Nephron progenitor cell (in vitro differentiated cells): ENCODE data around the gene ZNF184.
A peak's percentile ranks its signal among the peaks of the same experiment; 100 is the strongest.

Experiments used
- DNase-seq: peaks from one replicate; pipeline ENCODE4 v3.0.0; 2021
- H3K27ac Mint-ChIP-seq: 2 replicates; pipeline ENCODE4 v1.8.0; 2021; ENCODE audit warnings: mild to moderate bottlenecking, moderate library complexity, mixed read lengths
- H3K27me3 Mint-ChIP-seq: 2 replicates; pipeline ENCODE4 v1.8.0; 2021; ENCODE audit warnings: mild to moderate bottlenecking, low read depth, mixed read lengths; ENCODE audit not compliant: poor library complexity
- H3K36me3 Mint-ChIP-seq: 2 replicates; pipeline ENCODE4 v1.8.0; 2021; ENCODE audit warnings: low read depth, mixed read lengths
- H3K4me1 Mint-ChIP-seq: 2 replicates; pipeline ENCODE4 v1.8.0; 2021; ENCODE audit warnings: mixed read lengths
- H3K4me3 Mint-ChIP-seq: 2 replicates; pipeline ENCODE4 v1.8.0; 2021; ENCODE audit warnings: mild to moderate bottlenecking, moderate library complexity, mixed read lengths
- H3K9me3 Mint-ChIP-seq: 2 replicates; pipeline ENCODE4 v1.8.0; 2021; ENCODE audit warnings: mild to moderate bottlenecking, moderate library complexity, mixed read lengths
- CTCF ChIP-seq: fragments of 200-600 bp; sonication (generic); IDR thresholded peaks from 2 replicates; pipeline ENCODE4 v1.5.0; 2021; ENCODE audit warnings: antibody characterized with exemption

ZNF184 gene

GRCh38 chr6:27501187-27501586 is 28.3 kb upstream of the ZNF184 start:
- TF ChIP-seq CTCF: no peak
- Mint-ChIP-seq H3K9me3 (no peaks in the 10 kb centered on the region), H3K27me3 (peaks cover 54% of the 10 kb centered on the region), H3K4me3 (peak overlapping the region; percentile 94), H3K27ac (no peak overlapping the region), H3K36me3 (no peaks in the 10 kb centered on the region), H3K4me1 (peaks cover 12% of the 10 kb centered on the region)
- no peak for DNase-seq

- DNase-seq: no peak
- Mint-ChIP-seq H3K9me3 (no peaks in the 10 kb centered on the region), H3K36me3 (no peaks in the 10 kb centered on the region), H3K27me3 (peaks cover 58% of the 10 kb centered on the region), H3K27ac (no peak overlapping the region), H3K4me3 (peak overlapping the region; percentile 56), H3K4me1 (peaks cover 13% of the 10 kb centered on the region)
- no peak for TF ChIP-seq CTCF
Measured at GRCh38 chr6:27500177-27500576, 27.3 kb upstream of the ZNF184 start.

GRCh38 chr6:27495386-27496135 is 22.7 kb upstream of the ZNF184 start:
- Mint-ChIP-seq H3K36me3 (no peaks in the 10 kb centered on the region), H3K4me3 (peak overlapping the region; percentile 84), H3K27ac (no peak overlapping the region), H3K4me1 (peaks cover 15% of the 10 kb centered on the region), H3K9me3 (no peaks in the 10 kb centered on the region), H3K27me3 (peaks cover 70% of the 10 kb centered on the region)
- peak; percentile 73 for DNase-seq
- no peak for TF ChIP-seq CTCF

GRCh38 chr6:27494987-27495385 is 22.1 kb upstream of the ZNF184 start:
- Mint-ChIP-seq H3K27ac (no peak overlapping the region), H3K4me1 (peaks cover 15% of the 10 kb centered on the region), H3K9me3 (no peaks in the 10 kb centered on the region), H3K4me3 (peak overlapping the region; percentile 84), H3K27me3 (peaks cover 64% of the 10 kb centered on the region), H3K36me3 (no peaks in the 10 kb centered on the region)
- DNase-seq: no peak
- no peak for TF ChIP-seq CTCF

- H3K27ac Mint-ChIP-seq: no peak overlapping the region
- no peak for TF ChIP-seq CTCF
- peak overlapping the region; percentile 46 for H3K4me3 Mint-ChIP-seq
- DNase-seq: no peak
- H3K9me3 Mint-ChIP-seq: no peaks in the 10 kb centered on the region
- H3K36me3 Mint-ChIP-seq: no peaks in the 10 kb centered on the region
- H3K4me1 Mint-ChIP-seq: peaks cover 15% of the 10 kb centered on the region
- peaks cover 56% of the 10 kb centered on the region for H3K27me3 Mint-ChIP-seq
Measured at GRCh38 chr6:27494103-27494502, 21.2 kb upstream of the ZNF184 start.

GRCh38 chr6:27492631-27493190 is 19.8 kb upstream of the ZNF184 start:
- H3K4me3 Mint-ChIP-seq: no peak overlapping the region
- no peak for TF ChIP-seq CTCF
- H3K4me1 Mint-ChIP-seq: peaks cover 15% of the 10 kb centered on the region
- DNase-seq: no peak
- H3K9me3 Mint-ChIP-seq: peaks cover under 1% of the 10 kb centered on the region
- peaks cover 48% of the 10 kb centered on the region for H3K27me3 Mint-ChIP-seq
- no peak overlapping the region for H3K27ac Mint-ChIP-seq
- H3K36me3 Mint-ChIP-seq: no peaks in the 10 kb centered on the region
